Measurements from ENCODE around the gene NTM. TPM values are rescaled to one million over a fixed set of nuclear protein-coding genes. Genes with fewer than 3 reads are reported as not detected.

The NTM gene
- total and polyA plus RNA-seq, 10 donors: 0.13 to 1.6 (median 0.67) TPM

DNA sequence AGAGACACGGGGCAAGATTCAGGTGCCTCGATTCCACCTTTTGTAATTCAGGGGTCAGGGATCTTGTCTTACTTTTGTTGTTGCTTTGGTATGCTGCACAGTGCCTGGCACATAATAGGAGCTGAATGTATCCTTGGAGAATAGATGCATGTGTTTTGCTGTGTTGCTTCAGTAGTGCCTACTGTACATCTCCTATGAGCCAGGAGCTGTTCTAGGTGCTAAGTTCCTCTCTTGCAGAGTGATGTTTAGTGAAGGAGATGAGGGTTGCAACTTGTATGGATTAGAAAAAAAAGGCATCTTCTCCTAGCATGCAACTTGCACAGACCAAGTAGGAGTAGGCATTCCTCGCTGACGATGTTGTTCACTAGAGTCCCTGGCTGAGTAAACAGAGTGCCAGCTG lies 555.4 kb downstream of the NTM start:
- H3K27me3 ChIP-seq (replicated peaks in 1 of 7): no peaks in the 10 kb centered on the region
- H3K9me3 ChIP-seq: no peaks in the 10 kb centered on the region
- intact Hi-C loops (cut with DNase I; ENCODE audit: low total_unique reads): no loop called here
- DNase-seq: no peak
- H3K4me1 ChIP-seq: no peaks in the 10 kb centered on the region
- no peak overlapping the region for H3K4me3 ChIP-seq
- TF ChIP-seq POLR2AphosphoS5 (IDR thresholded peaks at IDR 0.05) (no peak), CTCF (IDR thresholded peaks at IDR 0.05 in 8 of 11, conservative IDR thresholded peaks at IDR 0.05 in 3 of 11) (no peak), POLR2A (IDR thresholded peaks at IDR 0.05) (no peak)
- WGBS, 5 donors: 88 to 96% (median 92%) methylated on average over 4 of the region's 4 CpGs
- no peak overlapping the region for H3K27ac ChIP-seq
- no peaks in the 10 kb centered on the region for H3K36me3 ChIP-seq

DNA sequence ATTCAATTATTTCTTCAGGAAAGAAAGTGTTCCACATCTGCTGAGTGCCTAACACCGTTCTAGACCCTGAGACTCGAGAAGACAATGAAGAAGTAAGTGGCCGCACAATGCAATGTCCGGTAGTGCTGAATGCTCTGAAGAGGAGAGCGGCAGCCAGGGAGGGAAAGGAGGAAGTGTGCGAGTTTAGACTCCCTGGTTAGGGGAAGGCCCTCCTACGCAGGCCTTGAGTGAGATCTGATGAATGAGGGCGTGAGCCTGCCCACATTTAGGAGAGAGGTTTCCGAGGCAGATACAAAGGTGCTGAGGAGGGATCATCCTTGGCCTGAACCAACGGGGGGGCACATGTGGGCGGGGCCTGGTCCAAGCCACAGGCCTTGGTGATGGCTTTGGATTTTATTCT lies 558.6 kb downstream of the NTM start:
- no peak for DNase-seq
- 35 to 56% (median 42%) methylated on average over 11 of the region's 11 CpGs for WGBS, 5 donors
- no peak overlapping the region for H3K27ac ChIP-seq
- no peaks in the 10 kb centered on the region for H3K27me3 ChIP-seq (replicated peaks in 1 of 7)
- no peaks in the 10 kb centered on the region for H3K36me3 ChIP-seq
- H3K9me3 ChIP-seq: no peaks in the 10 kb centered on the region
- no peaks in the 10 kb centered on the region for H3K4me1 ChIP-seq
- TF ChIP-seq CTCF (IDR thresholded peaks at IDR 0.05 in 8 of 11, conservative IDR thresholded peaks at IDR 0.05 in 3 of 11) (no peak), POLR2AphosphoS5 (IDR thresholded peaks at IDR 0.05) (no peak), POLR2A (IDR thresholded peaks at IDR 0.05) (no peak)
- intact Hi-C loops (cut with DNase I; ENCODE audit: low total_unique reads): no loop called here
- no peak overlapping the region for H3K4me3 ChIP-seq

DNA sequence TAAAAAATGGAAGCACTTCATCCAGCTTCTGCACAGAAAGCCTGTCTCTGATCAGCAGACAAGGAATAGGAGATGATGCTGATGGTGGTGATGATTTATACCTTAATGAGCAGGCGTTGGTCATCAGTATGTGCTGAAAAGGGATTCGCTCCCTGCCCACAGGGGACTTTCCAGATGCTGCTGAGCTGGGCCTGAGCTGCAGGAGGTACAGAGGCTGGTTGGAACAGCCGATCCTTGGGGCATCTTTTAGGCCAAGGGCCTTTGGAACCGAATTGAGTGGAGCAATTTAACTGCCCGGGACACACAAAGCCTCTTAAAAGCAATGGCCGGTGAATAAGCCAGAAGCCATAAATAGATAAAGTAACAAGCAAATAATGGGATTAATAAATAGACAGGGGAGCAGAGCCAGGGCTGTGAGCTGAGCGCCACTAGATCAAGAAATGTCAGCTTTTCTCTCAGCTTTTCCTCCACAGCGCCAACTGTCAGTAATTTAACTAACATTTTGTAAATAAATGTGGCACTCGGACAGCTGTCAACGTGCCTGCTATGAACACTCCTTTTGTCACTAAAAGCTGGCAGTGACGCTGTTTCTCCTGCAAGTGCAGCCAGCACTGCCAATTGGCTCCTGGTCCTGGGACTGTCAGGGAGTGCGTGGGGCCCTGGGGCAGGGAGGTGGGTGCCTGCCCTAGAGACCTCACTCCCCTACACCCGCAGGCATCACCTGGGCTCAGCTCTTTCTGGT lies 562.3 kb downstream of the NTM start:
- no peak for TF ChIP-seq POLR2AphosphoS5 (IDR thresholded peaks at IDR 0.05)
- TF ChIP-seq POLR2A (IDR thresholded peaks at IDR 0.05): no peak
- TF ChIP-seq CTCF (IDR thresholded peaks at IDR 0.05 in 8 of 11, conservative IDR thresholded peaks at IDR 0.05 in 3 of 11): no peak
- Histone ChIP-seq H3K4me3 (no peak overlapping the region), H3K27me3 (replicated peaks in 1 of 7) (no peaks in the 10 kb centered on the region), H3K36me3 (no peaks in the 10 kb centered on the region), H3K4me1 (no peaks in the 10 kb centered on the region), H3K9me3 (no peaks in the 10 kb centered on the region), H3K27ac (no peak overlapping the region)
- no peak for DNase-seq
- intact Hi-C loops (cut with DNase I; ENCODE audit: low total_unique reads): no loop called here
- 80 to 84% (median 83%) methylated on average over 13 of the region's 13 CpGs for WGBS, 5 donors

DNA sequence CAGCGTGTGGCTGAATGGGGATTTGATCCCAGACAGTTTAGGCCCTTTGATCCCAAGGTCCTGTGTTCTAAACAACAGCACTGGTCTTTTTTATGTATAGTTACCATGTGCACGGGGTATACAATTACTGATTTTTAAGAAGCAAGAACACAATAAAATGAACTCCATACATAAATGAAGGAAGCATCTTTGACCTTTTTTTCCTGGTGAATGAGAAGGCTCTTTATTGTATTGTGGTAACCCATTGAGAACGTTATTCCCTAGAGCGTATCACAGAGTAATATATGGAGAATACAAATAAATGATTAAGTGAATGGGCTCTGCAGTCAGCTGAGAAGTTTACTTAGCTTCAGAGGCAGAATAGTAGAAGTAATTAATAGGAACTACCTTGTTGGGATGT lies 563.6 kb downstream of the NTM start:
- TF ChIP-seq CTCF (IDR thresholded peaks at IDR 0.05 in 8 of 11, conservative IDR thresholded peaks at IDR 0.05 in 3 of 11): no peak
- TF ChIP-seq POLR2AphosphoS5 (IDR thresholded peaks at IDR 0.05): no peak
- no peak for TF ChIP-seq POLR2A (IDR thresholded peaks at IDR 0.05)
- Histone ChIP-seq H3K36me3 (no peaks in the 10 kb centered on the region), H3K27me3 (replicated peaks in 1 of 7) (no peaks in the 10 kb centered on the region), H3K4me3 (no peak overlapping the region), H3K9me3 (no peaks in the 10 kb centered on the region), H3K4me1 (no peaks in the 10 kb centered on the region), H3K27ac (no peak overlapping the region)
- 68 to 80% (median 77%) methylated on average over 4 of the region's 4 CpGs for WGBS, 5 donors
- intact Hi-C loops (cut with DNase I; ENCODE audit: low total_unique reads): no loop called here
- DNase-seq: no peak

Data from spleen (tissue), 11 donors.